ENCODE measurements around the gene ZNF787.

ZNF787 gene

DNA sequence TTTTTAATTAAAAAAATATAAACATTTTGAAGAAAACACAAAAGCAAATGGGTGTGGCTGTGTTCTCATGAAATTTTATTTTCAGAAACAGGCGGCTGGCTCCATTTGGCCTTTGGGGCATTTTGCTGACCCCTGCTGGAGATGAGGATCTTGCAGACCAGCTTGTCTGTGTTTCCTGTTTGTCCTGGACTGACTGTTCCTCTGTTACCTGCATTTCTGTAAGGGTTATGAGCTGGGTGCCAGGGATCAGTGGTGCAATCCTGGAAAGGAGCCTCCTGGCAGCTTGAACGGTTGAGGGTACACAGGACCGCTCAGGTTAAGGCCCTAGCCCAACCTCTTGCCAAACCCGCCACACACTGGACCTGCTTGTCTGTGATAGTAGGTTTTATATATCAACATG, 49.9 kb downstream of the ZNF787 start:
- Histone ChIP-seq H3K9ac (ENCODE audit: low read length) (no peak overlapping the region), H2AFZ (ENCODE audit: low read depth, low read length, severe bottlenecking) (no peak overlapping the region), H3K27me3 (ENCODE audit: low read length) (no peaks in the 10 kb centered on the region), H3K27ac (ENCODE audit: low read depth, low read length) (no peak overlapping the region), H3K36me3 (ENCODE audit: low read length) (no peaks in the 10 kb centered on the region), H3K4me2 (ENCODE audit: low read depth, low read length, poor library complexity, severe bottlenecking) (no peak overlapping the region), H3K9me2 (replicated peaks; ENCODE audit: insufficient read depth, low read length) (no peaks in the 10 kb centered on the region), H4K20me1 (ENCODE audit: low read depth, low read length) (no peaks in the 10 kb centered on the region), H3K4me3 (ENCODE audit: insufficient read depth, low read length, poor library complexity, severe bottlenecking) (no peak overlapping the region), H3F3A (ENCODE audit: insufficient read depth) (no peaks in the 10 kb centered on the region), H3K79me2 (ENCODE audit: insufficient read depth, low read length) (no peaks in the 10 kb centered on the region), H3K9me3 (ENCODE audit: insufficient read depth, low read length) (no peaks in the 10 kb centered on the region)
- TF ChIP-seq, protein P1, sequence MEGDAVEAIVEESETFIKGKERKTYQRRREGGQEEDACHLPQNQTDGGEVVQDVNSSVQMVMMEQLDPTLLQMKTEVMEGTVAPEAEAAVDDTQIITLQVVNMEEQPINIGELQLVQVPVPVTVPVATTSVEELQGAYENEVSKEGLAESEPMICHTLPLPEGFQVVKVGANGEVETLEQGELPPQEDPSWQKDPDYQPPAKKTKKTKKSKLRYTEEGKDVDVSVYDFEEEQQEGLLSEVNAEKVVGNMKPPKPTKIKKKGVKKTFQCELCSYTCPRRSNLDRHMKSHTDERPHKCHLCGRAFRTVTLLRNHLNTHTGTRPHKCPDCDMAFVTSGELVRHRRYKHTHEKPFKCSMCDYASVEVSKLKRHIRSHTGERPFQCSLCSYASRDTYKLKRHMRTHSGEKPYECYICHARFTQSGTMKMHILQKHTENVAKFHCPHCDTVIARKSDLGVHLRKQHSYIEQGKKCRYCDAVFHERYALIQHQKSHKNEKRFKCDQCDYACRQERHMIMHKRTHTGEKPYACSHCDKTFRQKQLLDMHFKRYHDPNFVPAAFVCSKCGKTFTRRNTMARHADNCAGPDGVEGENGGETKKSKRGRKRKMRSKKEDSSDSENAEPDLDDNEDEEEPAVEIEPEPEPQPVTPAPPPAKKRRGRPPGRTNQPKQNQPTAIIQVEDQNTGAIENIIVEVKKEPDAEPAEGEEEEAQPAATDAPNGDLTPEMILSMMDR (IDR thresholded peaks at IDR 0.05; ENCODE audit: insufficient read depth, low read length, poor library complexity, severe bottlenecking) = peak; percentile 14
- TF ChIP-seq EZH2phosphoT487 (conservative IDR thresholded peaks at IDR 0.05; ENCODE audit: low read length) = no peak

DNA sequence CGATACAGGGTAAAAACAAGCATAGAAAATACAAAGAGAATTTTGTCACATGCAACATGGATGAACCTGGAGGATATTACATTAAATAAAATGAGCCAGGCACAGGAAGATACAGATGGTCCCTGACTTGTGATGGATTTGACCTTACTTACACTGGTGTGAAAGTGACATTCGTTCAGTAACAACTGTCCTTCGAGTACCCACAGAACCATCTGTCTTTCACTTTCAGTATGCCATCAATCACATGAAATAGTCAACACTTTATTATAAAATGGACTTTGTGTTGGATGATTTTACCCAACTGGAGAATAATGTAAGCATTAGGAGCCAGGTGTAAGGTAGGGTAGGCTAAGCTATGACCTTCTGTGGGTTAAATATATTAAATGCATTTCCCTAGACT, 51.5 kb downstream of the ZNF787 start:
- H3K4me3 ChIP-seq (ENCODE audit: insufficient read depth, low read length, poor library complexity, severe bottlenecking) = no peak overlapping the region
- TF ChIP-seq, protein P1 (IDR thresholded peaks at IDR 0.05; ENCODE audit: insufficient read depth, low read length, poor library complexity, severe bottlenecking) = no peak
- TF ChIP-seq EZH2phosphoT487 (conservative IDR thresholded peaks at IDR 0.05; ENCODE audit: low read length) = no peak
- no peaks in the 10 kb centered on the region for H3K36me3 ChIP-seq (ENCODE audit: low read length)
- H3K9me3 ChIP-seq (ENCODE audit: insufficient read depth, low read length) = no peaks in the 10 kb centered on the region
- H2AFZ ChIP-seq (ENCODE audit: low read depth, low read length, severe bottlenecking) = no peak overlapping the region
- no peak overlapping the region for H3K27ac ChIP-seq (ENCODE audit: low read depth, low read length)
- H3K9me2 ChIP-seq (replicated peaks; ENCODE audit: insufficient read depth, low read length) = no peaks in the 10 kb centered on the region
- no peak overlapping the region for H3K9ac ChIP-seq (ENCODE audit: low read length)
- no peak overlapping the region for H3K4me2 ChIP-seq (ENCODE audit: low read depth, low read length, poor library complexity, severe bottlenecking)
- no peaks in the 10 kb centered on the region for H3K79me2 ChIP-seq (ENCODE audit: insufficient read depth, low read length)
- H3F3A ChIP-seq (ENCODE audit: insufficient read depth) = no peaks in the 10 kb centered on the region
- H4K20me1 ChIP-seq (ENCODE audit: low read depth, low read length) = no peaks in the 10 kb centered on the region
- H3K27me3 ChIP-seq (ENCODE audit: low read length) = no peaks in the 10 kb centered on the region

DNA sequence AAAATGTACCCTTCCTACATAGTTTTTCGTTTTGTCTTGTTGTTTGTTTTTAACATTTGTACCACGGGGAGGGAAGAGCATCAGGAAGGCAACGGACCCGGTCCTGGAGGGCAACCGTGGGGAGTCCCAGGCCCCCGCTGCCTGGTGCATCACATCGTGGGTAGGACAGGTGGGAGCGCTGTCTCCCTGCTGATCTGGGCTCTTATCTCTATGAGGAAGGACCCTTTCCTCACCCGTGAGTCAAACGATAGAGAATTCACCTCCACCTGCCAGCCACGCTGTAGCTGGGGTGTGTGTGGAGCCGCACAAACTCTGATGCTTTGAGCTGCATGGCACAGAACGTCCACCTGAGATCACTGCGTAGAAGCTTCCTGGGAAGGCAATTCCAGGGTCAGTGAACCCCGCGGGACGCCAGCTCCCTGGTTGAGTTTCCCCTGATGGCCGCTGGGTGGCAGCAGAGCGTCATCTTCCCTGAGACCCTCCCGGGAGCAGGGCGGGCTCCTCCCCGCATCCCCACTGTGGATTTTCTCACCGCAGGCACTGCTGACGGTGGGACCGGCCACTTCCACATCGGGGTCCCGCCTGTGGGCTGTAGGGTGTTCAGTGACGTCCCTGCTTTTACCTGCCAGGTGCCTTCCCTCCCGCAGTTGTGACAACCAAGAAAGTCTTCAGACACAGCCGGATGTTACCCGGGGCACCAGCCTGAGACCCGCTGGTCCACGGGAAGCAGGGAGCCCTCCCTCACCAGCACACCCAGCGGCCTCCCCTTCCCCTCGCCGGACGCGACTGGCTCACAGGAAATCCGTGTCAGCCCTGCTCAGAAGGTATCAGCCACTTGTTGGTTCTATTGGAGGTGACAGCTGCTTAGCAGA, 54.7 kb downstream of the ZNF787 start:
- Histone ChIP-seq H3K4me2 (ENCODE audit: low read depth, low read length, poor library complexity, severe bottlenecking) (peak overlapping the region; percentile 44), H3K27ac (ENCODE audit: low read depth, low read length) (no peak overlapping the region), H2AFZ (ENCODE audit: low read depth, low read length, severe bottlenecking) (peak overlapping the region; percentile 59), H3K9ac (ENCODE audit: low read length) (peak overlapping the region; percentile 18; the same call in 1 of the 2 replicates), H3K9me3 (ENCODE audit: insufficient read depth, low read length) (no peaks in the 10 kb centered on the region), H3K4me3 (ENCODE audit: insufficient read depth, low read length, poor library complexity, severe bottlenecking) (no peak overlapping the region), H3K27me3 (ENCODE audit: low read length) (no peaks in the 10 kb centered on the region), H3F3A (ENCODE audit: insufficient read depth) (no peaks in the 10 kb centered on the region), H3K9me2 (replicated peaks; ENCODE audit: insufficient read depth, low read length) (no peaks in the 10 kb centered on the region), H3K36me3 (ENCODE audit: low read length) (no peaks in the 10 kb centered on the region), H3K79me2 (ENCODE audit: insufficient read depth, low read length) (no peaks in the 10 kb centered on the region), H4K20me1 (ENCODE audit: low read depth, low read length) (no peaks in the 10 kb centered on the region)
- TF ChIP-seq, protein P1 (IDR thresholded peaks at IDR 0.05; ENCODE audit: insufficient read depth, low read length, poor library complexity, severe bottlenecking) = peak; percentile 87
- TF ChIP-seq EZH2phosphoT487 (conservative IDR thresholded peaks at IDR 0.05; ENCODE audit: low read length) = no peak
